Measurements from ENCODE around the gene ENOPH1.

Gene ENOPH1

DNA sequence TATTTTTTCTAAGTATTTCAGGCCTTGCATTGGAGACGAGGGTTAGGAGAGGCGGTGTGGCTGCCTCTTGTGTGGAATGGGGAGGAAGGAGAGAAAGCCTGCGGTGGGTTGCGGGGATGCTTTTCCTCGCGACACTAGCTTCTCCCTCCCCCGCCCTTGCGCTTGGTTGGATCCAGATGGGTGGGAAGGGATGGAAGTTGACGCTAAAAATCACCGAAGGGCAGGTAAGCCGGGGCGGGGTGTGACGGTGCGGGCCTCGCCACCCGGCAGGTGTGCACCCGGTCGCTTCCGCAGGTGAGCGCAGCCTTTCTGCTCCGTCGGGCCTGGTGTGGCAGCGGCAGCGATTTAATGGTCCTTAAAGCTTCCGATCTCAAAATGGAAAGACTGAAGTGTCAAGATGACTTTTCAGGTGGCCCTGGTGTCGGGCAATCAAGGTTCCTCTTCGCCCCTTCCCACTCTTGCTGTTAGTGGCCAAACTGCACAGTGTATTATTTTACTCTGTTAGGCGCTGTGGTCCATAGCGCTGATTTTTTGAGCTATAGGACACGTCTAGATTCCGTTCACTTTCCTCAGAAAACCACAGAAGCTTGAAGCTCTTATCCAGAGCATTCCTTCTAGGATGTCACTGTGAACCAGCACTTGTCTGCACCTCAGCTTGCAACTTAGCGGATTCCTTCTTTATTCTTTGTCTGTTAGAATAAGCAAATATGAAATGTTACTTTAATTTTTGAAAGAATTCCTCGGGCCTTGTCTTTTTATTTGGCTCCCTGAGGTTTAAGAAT, 765 bp downstream of the ENOPH1 start:
- H2AFZ ChIP-seq (ENCODE audit: low read depth, low read length, severe bottlenecking): no peak overlapping the region
- H3K27ac ChIP-seq (ENCODE audit: low read depth, low read length): peak overlapping the region; percentile 91
- peak overlapping the region; percentile 95 for H3K4me2 ChIP-seq (ENCODE audit: low read depth, low read length, poor library complexity, severe bottlenecking)
- H3K4me3 ChIP-seq (ENCODE audit: insufficient read depth, low read length, poor library complexity, severe bottlenecking): peak overlapping the region; percentile 82
- peak overlapping the region; percentile 97 for H3K9ac ChIP-seq (ENCODE audit: low read length)
- H4K20me1 ChIP-seq (ENCODE audit: low read depth, low read length): peaks cover 32% of the 10 kb centered on the region
- no peaks in the 10 kb centered on the region for H3K9me2 ChIP-seq (replicated peaks; ENCODE audit: insufficient read depth, low read length)
- TF ChIP-seq EZH2phosphoT487 (conservative IDR thresholded peaks at IDR 0.05; ENCODE audit: low read length): no peak
- TF ChIP-seq, protein P1, sequence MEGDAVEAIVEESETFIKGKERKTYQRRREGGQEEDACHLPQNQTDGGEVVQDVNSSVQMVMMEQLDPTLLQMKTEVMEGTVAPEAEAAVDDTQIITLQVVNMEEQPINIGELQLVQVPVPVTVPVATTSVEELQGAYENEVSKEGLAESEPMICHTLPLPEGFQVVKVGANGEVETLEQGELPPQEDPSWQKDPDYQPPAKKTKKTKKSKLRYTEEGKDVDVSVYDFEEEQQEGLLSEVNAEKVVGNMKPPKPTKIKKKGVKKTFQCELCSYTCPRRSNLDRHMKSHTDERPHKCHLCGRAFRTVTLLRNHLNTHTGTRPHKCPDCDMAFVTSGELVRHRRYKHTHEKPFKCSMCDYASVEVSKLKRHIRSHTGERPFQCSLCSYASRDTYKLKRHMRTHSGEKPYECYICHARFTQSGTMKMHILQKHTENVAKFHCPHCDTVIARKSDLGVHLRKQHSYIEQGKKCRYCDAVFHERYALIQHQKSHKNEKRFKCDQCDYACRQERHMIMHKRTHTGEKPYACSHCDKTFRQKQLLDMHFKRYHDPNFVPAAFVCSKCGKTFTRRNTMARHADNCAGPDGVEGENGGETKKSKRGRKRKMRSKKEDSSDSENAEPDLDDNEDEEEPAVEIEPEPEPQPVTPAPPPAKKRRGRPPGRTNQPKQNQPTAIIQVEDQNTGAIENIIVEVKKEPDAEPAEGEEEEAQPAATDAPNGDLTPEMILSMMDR (IDR thresholded peaks at IDR 0.05; ENCODE audit: insufficient read depth, low read length, poor library complexity, severe bottlenecking): no peak
- H3K79me2 ChIP-seq (ENCODE audit: insufficient read depth, low read length): peaks cover 85% of the 10 kb centered on the region
- no peaks in the 10 kb centered on the region for H3K9me3 ChIP-seq (ENCODE audit: insufficient read depth, low read length)
- H3K36me3 ChIP-seq (ENCODE audit: low read length): peaks cover 28% of the 10 kb centered on the region
- H3K27me3 ChIP-seq (ENCODE audit: low read length): no peaks in the 10 kb centered on the region
- peaks cover 25% of the 10 kb centered on the region for H3F3A ChIP-seq (ENCODE audit: insufficient read depth)

DNA sequence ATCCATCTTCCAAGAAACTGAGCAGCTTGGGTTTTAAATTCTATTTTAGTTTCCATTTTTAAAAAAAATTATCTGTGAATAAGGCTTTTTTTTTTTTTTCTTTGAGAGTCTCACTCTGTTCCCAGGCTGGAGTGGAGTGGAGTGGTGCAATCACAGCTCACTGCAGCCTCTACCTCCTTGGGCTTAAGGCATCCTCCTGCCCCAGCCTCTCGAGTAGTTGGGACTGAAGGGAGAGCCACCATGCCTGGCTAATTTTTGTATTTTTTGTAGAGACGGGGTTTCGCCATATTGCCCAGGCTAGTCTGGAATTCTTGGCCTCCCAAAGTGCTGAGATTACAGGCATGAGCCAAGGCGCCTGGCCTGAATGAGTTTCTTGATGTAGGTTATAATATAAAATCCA, 1.4 kb downstream of the ENOPH1 start:
- Histone ChIP-seq H2AFZ (ENCODE audit: low read depth, low read length, severe bottlenecking) (no peak overlapping the region), H4K20me1 (ENCODE audit: low read depth, low read length) (peaks cover 26% of the 10 kb centered on the region), H3K9ac (ENCODE audit: low read length) (peak overlapping the region; percentile 97), H3F3A (ENCODE audit: insufficient read depth) (peaks cover 19% of the 10 kb centered on the region), H3K9me2 (replicated peaks; ENCODE audit: insufficient read depth, low read length) (no peaks in the 10 kb centered on the region), H3K27me3 (ENCODE audit: low read length) (no peaks in the 10 kb centered on the region), H3K4me2 (ENCODE audit: low read depth, low read length, poor library complexity, severe bottlenecking) (peak overlapping the region; percentile 95), H3K4me3 (ENCODE audit: insufficient read depth, low read length, poor library complexity, severe bottlenecking) (peak overlapping the region; percentile 82), H3K36me3 (ENCODE audit: low read length) (peaks cover 21% of the 10 kb centered on the region), H3K9me3 (ENCODE audit: insufficient read depth, low read length) (no peaks in the 10 kb centered on the region), H3K79me2 (ENCODE audit: insufficient read depth, low read length) (peaks cover 85% of the 10 kb centered on the region), H3K27ac (ENCODE audit: low read depth, low read length) (0 out of 2 replicates have a peak overlapping the region, but pooled peaks have one; percentile 91)
- TF ChIP-seq, protein P1 (IDR thresholded peaks at IDR 0.05; ENCODE audit: insufficient read depth, low read length, poor library complexity, severe bottlenecking): no peak
- TF ChIP-seq EZH2phosphoT487 (conservative IDR thresholded peaks at IDR 0.05; ENCODE audit: low read length): no peak

GRCh38 chr4:82432596-82432995, 2.2 kb downstream of the ENOPH1 start:
- Histone ChIP-seq H3F3A (ENCODE audit: insufficient read depth) (peaks cover 12% of the 10 kb centered on the region), H3K27ac (ENCODE audit: low read depth, low read length) (no peak overlapping the region), H3K4me3 (ENCODE audit: insufficient read depth, low read length, poor library complexity, severe bottlenecking) (no peak overlapping the region), H4K20me1 (ENCODE audit: low read depth, low read length) (peaks cover 18% of the 10 kb centered on the region), H3K9ac (ENCODE audit: low read length) (no peak overlapping the region), H3K9me3 (ENCODE audit: insufficient read depth, low read length) (no peaks in the 10 kb centered on the region), H2AFZ (ENCODE audit: low read depth, low read length, severe bottlenecking) (no peak overlapping the region), H3K79me2 (ENCODE audit: insufficient read depth, low read length) (peaks cover 85% of the 10 kb centered on the region), H3K36me3 (ENCODE audit: low read length) (peaks cover 14% of the 10 kb centered on the region), H3K4me2 (ENCODE audit: low read depth, low read length, poor library complexity, severe bottlenecking) (no peak overlapping the region), H3K9me2 (replicated peaks; ENCODE audit: insufficient read depth, low read length) (no peaks in the 10 kb centered on the region), H3K27me3 (ENCODE audit: low read length) (no peaks in the 10 kb centered on the region)
- TF ChIP-seq, protein P1 (IDR thresholded peaks at IDR 0.05; ENCODE audit: insufficient read depth, low read length, poor library complexity, severe bottlenecking): no peak
- no peak for TF ChIP-seq EZH2phosphoT487 (conservative IDR thresholded peaks at IDR 0.05; ENCODE audit: low read length)

Measured in SU-DHL-6 (cell line).